ENCODE measurements around the gene SH3TC1. TPM values are rescaled to one million over a fixed set of nuclear protein-coding genes. Genes with fewer than 3 reads are reported as not detected.

The SH3TC1 gene
- total and polyA plus RNA-seq, 2 of the 13 experiments (the other 11 are each of a cell fraction or from before 2014, with no cell fraction given), result 14.9 to 21.8 TPM

DNA sequence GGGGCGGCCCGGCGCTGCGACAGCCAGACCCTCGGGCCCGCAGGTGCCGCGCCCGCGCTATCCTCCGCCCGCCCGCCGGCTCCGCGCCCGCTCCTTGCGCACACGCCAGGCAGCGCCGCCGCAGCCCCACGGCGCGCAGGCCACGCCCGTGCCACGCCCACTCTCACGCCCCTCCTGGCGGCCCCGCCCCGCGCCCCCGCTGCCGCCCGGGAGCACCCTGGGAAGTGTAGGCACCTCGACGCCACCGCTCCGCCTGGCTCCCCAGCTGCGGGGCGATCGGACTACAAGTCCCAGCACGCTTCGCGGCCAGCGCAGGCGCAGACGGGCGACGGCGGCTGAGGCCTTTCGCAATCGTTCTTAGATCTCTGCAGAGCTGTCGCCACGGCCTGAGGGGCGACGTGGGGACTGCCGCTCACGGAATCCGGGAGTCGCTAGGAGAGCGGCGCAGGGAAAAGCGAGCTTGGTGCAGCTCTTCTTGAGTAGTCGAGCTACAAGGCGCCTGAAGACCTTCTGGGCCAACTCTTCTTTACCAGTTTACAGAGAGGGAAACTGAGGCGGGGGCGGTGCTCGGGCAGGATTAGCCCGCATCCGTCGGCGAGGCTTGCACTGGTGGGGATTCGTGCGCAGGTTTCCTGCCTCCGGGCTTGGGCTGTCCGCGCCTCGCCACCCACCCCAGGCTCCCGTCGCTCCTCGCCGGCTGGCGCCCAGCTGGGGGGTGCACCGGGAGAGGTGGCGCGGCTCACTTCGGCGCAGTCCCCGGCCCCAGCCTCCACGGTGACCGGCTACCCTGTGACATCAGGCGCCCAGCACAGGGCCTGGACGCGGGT is 40.2 kb upstream of the SH3TC1 start, which contains the start of gene ABLIM2 (continued):
- TF ChIP-seq, protein P1, sequence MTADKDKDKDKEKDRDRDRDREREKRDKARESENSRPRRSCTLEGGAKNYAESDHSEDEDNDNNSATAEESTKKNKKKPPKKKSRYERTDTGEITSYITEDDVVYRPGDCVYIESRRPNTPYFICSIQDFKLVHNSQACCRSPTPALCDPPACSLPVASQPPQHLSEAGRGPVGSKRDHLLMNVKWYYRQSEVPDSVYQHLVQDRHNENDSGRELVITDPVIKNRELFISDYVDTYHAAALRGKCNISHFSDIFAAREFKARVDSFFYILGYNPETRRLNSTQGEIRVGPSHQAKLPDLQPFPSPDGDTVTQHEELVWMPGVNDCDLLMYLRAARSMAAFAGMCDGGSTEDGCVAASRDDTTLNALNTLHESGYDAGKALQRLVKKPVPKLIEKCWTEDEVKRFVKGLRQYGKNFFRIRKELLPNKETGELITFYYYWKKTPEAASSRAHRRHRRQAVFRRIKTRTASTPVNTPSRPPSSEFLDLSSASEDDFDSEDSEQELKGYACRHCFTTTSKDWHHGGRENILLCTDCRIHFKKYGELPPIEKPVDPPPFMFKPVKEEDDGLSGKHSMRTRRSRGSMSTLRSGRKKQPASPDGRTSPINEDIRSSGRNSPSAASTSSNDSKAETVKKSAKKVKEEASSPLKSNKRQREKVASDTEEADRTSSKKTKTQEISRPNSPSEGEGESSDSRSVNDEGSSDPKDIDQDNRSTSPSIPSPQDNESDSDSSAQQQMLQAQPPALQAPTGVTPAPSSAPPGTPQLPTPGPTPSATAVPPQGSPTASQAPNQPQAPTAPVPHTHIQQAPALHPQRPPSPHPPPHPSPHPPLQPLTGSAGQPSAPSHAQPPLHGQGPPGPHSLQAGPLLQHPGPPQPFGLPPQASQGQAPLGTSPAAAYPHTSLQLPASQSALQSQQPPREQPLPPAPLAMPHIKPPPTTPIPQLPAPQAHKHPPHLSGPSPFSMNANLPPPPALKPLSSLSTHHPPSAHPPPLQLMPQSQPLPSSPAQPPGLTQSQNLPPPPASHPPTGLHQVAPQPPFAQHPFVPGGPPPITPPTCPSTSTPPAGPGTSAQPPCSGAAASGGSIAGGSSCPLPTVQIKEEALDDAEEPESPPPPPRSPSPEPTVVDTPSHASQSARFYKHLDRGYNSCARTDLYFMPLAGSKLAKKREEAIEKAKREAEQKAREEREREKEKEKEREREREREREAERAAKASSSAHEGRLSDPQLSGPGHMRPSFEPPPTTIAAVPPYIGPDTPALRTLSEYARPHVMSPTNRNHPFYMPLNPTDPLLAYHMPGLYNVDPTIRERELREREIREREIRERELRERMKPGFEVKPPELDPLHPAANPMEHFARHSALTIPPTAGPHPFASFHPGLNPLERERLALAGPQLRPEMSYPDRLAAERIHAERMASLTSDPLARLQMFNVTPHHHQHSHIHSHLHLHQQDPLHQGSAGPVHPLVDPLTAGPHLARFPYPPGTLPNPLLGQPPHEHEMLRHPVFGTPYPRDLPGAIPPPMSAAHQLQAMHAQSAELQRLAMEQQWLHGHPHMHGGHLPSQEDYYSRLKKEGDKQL (CRISPR knock-in tag; IDR thresholded peaks at IDR 0.05; ENCODE audit: low read depth), result no peak
- TF ChIP-seq, protein P2, sequence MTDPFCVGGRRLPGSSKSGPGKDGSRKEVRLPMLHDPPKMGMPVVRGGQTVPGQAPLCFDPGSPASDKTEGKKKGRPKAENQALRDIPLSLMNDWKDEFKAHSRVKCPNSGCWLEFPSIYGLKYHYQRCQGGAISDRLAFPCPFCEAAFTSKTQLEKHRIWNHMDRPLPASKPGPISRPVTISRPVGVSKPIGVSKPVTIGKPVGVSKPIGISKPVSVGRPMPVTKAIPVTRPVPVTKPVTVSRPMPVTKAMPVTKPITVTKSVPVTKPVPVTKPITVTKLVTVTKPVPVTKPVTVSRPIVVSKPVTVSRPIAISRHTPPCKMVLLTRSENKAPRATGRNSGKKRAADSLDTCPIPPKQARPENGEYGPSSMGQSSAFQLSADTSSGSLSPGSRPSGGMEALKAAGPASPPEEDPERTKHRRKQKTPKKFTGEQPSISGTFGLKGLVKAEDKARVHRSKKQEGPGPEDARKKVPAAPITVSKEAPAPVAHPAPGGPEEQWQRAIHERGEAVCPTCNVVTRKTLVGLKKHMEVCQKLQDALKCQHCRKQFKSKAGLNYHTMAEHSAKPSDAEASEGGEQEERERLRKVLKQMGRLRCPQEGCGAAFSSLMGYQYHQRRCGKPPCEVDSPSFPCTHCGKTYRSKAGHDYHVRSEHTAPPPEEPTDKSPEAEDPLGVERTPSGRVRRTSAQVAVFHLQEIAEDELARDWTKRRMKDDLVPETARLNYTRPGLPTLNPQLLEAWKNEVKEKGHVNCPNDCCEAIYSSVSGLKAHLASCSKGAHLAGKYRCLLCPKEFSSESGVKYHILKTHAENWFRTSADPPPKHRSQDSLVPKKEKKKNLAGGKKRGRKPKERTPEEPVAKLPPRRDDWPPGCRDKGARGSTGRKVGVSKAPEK (CRISPR knock-in tag; IDR thresholded peaks at IDR 0.05; ENCODE audit: borderline replicate concordance), result no peak
- no peak for TF ChIP-seq ZNF317 (CRISPR knock-in tag; IDR thresholded peaks at IDR 0.05)
- TF ChIP-seq, protein P3, sequence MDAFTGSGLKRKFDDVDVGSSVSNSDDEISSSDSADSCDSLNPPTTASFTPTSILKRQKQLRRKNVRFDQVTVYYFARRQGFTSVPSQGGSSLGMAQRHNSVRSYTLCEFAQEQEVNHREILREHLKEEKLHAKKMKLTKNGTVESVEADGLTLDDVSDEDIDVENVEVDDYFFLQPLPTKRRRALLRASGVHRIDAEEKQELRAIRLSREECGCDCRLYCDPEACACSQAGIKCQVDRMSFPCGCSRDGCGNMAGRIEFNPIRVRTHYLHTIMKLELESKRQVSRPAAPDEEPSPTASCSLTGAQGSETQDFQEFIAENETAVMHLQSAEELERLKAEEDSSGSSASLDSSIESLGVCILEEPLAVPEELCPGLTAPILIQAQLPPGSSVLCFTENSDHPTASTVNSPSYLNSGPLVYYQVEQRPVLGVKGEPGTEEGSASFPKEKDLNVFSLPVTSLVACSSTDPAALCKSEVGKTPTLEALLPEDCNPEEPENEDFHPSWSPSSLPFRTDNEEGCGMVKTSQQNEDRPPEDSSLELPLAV (CRISPR knock-in tag; conservative IDR thresholded peaks at IDR 0.05; ENCODE audit: low read depth), result no peak
- TF ChIP-seq SIX1 (CRISPR knock-in tag; IDR thresholded peaks at IDR 0.05; ENCODE audit: borderline replicate concordance), result no peak
- TF ChIP-seq, protein P4, sequence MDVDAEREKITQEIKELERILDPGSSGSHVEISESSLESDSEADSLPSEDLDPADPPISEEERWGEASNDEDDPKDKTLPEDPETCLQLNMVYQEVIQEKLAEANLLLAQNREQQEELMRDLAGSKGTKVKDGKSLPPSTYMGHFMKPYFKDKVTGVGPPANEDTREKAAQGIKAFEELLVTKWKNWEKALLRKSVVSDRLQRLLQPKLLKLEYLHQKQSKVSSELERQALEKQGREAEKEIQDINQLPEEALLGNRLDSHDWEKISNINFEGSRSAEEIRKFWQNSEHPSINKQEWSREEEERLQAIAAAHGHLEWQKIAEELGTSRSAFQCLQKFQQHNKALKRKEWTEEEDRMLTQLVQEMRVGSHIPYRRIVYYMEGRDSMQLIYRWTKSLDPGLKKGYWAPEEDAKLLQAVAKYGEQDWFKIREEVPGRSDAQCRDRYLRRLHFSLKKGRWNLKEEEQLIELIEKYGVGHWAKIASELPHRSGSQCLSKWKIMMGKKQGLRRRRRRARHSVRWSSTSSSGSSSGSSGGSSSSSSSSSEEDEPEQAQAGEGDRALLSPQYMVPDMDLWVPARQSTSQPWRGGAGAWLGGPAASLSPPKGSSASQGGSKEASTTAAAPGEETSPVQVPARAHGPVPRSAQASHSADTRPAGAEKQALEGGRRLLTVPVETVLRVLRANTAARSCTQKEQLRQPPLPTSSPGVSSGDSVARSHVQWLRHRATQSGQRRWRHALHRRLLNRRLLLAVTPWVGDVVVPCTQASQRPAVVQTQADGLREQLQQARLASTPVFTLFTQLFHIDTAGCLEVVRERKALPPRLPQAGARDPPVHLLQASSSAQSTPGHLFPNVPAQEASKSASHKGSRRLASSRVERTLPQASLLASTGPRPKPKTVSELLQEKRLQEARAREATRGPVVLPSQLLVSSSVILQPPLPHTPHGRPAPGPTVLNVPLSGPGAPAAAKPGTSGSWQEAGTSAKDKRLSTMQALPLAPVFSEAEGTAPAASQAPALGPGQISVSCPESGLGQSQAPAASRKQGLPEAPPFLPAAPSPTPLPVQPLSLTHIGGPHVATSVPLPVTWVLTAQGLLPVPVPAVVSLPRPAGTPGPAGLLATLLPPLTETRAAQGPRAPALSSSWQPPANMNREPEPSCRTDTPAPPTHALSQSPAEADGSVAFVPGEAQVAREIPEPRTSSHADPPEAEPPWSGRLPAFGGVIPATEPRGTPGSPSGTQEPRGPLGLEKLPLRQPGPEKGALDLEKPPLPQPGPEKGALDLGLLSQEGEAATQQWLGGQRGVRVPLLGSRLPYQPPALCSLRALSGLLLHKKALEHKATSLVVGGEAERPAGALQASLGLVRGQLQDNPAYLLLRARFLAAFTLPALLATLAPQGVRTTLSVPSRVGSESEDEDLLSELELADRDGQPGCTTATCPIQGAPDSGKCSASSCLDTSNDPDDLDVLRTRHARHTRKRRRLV (CRISPR knock-in tag; IDR thresholded peaks at IDR 0.05), result no peak
- no peak for TF ChIP-seq MTF1 (CRISPR knock-in tag; IDR thresholded peaks at IDR 0.05)
- no peak for TF ChIP-seq ZNF263 (CRISPR knock-in tag; IDR thresholded peaks at IDR 0.05)
- TF ChIP-seq ZNF33A (CRISPR knock-in tag; IDR thresholded peaks at IDR 0.05; ENCODE audit: borderline replicate concordance), result no peak
- TF ChIP-seq BHLHE40 (IDR thresholded peaks at IDR 0.05; ENCODE audit: low read length), result 0 out of 2 replicates have a peak, but pooled peaks have one; percentile 5
- TF ChIP-seq, protein P5, sequence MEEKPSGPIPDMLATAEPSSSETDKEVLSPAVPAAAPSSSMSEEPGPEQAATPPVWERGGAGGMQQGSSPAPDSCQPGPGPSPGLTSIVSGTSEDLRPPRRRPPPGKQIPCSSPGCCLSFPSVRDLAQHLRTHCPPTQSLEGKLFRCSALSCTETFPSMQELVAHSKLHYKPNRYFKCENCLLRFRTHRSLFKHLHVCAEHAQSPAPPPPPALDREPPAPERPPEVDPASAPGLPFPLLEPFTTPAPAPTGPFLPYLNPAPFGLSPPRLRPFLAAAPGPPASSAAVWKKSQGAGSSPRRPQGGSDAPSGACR (CRISPR knock-in tag; IDR thresholded peaks at IDR 0.05), result no peak

All from HepG2 (cell line).